Stromal cell of bone marrow (primary cell): ENCODE measurements around the gene PTPRM.
"Not testable (repeated sequence)": the region's sequence is repeated elsewhere in the genome, so short reads cannot be mapped to it uniquely, and the experiment has no call there.

Experiments used
- DNase-seq: peaks from one replicate; pipeline ENCODE4 v3.0.0-alpha.2; 2012; ENCODE audit warnings: low read depth

Gene PTPRM

DNA sequence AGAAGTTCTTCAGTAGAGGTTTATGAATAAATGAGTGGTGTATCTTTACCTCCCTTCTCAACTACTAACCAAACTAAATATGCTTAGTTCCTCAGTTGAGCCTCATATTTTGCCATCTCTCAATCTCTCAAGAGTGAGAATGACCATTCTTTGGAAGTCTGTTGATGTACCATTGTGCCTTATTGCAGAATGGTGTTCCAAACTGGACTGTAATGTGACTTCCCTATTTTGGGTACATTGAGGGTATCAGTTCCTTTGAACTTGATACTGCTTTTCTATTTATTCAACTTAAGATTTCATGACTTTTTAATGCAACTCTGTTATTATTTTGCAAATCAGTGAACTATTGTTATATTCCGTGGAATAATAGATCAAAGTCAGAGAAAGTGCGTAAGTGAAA lies 159.4 kb downstream of the PTPRM start:
- DNase-seq = no peak

DNA sequence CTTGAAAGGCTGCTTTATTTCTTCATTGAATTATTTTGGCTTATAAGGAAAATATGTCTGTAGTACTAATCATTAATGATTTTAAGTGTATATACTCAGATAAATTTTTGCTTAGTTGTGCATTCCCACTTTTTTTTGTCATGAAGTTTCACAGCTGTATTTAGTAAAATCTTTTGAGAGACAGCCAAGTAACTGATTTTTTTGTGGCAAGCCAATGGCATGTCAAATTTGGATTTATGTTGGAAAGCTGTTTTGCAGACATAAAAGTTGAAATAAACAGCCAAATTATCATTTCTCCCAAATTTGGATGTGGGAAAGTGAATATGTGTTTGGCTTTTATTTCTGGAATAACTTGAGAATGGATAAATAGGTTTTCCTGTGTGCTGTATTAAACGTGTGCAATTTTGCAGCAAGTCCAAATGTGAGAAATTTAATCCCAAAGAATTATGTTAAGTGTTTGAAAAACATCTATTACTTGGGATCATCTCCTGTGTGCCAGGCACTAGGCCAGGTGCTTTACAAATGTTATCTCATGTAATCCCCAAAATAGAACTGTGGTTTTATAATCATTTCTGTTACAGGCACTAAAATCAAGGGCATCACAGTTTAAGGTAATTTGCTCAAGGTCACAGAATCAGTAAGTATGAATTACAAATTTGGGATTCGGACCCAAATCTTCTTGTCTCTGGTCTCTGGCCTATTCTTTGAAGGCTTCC lies 160.4 kb downstream of the PTPRM start:
- no peak for DNase-seq

DNA sequence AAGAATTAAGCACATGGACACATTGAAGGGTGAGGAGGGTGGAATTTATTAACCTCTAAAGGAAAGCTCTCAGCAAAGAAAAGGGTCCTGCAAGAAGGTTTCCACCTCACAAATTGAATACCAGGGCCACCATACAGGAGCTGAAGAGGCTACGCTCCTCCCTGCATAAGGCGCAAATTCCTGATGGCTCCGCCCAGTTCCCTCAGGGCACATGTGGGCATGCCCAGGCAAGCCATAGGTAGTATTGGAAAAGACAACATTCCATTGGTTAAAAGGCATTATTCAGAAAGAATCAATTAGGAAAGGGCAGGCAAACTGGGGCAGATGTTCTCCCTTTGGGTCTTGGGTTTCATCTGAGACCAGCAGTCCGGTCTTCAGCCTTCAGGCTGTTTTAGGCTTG lies 161.2 kb downstream of the PTPRM start:
- no peak for DNase-seq

DNA sequence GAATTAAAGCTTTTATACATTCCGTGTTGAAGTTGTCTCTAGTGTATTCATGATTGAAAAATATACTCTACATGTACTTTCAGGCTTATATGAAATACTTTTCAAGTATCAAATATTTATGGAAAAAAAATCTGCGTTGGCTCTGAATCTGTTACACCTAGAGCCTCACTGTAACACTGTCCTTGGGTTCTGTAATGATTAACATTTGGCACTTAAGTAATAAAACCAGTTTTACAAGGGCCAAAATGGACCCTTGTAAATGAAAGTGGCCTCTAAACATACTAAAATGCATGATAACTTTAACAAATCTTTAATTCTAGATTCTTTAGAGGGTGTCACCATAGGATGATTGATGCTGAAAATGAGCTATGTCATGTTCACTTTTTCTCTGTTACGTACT lies 162.8 kb downstream of the PTPRM start:
- no peak for DNase-seq

DNA sequence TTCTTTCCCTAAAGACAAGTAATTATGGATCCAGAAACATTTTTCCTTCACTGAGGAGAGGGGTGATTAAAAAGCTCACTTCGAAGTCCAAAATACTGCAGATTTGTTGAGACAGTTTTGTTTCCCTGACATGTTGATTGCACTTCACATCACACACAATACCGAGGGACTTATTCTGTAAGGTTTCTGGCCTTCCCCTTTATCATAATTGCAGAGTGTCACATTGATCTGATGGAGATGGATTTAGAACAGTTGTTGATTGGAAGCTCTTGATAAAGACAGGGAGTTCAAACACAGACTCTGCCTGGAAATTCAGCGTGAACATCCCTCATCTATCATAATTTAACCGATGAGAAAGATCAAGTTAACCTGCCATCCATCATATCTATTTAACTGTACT lies 163.6 kb downstream of the PTPRM start:
- DNase-seq = no peak

DNA sequence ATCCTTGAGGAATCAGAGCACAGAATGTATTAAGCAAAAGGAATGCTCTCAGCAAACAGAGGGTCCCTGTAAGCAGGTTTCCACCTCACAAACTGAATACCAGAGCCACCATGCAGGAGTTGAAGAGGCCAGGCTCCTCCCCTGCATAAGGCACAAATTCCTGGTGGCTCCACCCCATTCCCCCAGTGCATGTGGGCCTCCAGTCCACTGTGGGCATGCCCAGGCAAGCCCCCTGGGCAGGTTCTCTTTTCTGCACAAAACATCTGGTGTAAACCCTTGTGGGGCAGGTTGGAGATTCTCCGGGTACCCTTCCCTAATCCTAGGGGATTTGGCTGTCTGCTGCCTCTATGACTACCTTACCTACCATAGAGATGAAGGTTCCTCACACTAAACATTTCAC lies 166.5 kb downstream of the PTPRM start:
- DNase-seq = no peak

DNA sequence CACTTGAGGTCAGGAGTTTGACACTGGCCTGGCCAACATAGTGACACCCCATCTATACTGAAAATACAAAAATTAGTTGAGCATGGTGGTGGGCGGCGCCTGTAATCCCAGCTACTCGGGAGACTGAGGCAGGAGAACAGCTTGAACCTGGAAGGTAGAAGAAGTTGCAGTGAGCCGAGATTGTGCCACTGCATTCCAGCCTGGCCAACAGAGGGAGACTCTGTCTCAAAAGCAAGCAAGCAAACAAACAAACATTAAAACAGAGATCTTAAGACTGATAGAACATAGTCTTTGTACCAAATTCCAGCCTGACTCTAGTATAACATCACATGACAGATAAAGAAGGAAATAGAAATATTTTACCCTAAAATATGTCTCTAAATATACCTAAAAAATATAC lies 168.1 kb downstream of the PTPRM start:
- DNase-seq = no peak

DNA sequence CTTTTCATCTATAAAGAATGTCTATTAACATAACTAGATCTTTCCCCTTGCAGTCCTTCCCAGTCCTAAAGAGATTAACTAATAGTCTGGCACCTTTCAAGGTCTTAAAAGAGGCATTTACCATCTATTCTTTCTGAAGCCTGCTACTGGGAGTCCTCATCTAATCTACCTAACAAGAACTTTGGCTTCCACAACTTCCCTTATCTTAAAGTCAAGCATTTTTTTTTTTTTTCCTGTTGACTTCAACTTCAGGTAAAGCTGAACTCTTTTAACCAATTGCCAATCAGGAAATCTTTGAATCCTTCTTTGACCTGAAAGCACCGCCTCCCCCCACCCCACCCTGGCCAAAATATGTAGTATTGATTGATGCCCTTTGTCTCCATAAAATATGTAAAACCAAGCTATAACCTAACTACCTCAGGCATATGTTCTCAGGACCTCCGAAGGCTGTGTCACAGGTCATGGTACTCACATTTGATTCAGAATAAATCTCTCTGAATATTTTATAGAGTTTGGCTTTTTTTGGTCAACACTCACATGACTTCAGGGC lies 168.6 kb downstream of the PTPRM start:
- no peak for DNase-seq

DNA sequence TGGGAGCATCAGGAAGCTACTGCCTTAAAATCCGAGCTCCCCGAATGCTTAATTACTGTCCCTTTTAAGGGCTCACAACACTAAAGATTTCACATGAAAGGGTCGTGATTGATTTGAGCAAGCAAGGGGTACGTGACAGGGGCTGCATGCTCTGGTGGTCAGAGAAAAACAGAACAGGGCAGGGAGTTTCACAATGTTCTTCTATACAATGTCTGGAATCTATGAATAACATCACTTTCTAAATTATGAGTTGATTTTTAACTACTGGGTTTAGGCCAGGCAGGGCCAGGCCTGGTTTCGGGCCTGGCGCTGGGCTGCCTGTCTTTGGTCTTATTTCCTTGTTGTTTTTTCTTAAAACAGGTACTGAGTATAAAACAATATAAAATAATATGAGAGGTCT lies 169.4 kb downstream of the PTPRM start:
- DNase-seq = not testable (repeated sequence)

DNA sequence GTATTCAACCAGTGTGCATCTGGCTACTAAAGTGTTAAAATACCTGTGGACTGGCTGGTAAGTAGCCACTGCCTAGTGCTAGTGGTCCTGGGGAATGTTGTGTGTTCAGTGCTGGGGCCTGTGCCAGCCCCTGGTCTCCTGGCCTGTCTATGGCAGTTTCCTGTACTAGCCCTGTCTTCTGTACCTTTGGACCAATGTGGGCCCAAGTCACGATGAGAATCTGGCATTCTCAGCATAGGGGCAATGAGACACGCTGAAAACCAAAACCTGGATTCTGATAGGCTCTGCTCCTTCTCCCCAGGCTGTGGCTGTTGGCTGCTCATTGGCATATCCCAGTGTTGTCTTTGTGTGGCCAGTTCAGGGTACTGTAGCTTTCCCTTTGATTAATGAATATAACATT lies 170.4 kb downstream of the PTPRM start:
- no peak for DNase-seq

DNA sequence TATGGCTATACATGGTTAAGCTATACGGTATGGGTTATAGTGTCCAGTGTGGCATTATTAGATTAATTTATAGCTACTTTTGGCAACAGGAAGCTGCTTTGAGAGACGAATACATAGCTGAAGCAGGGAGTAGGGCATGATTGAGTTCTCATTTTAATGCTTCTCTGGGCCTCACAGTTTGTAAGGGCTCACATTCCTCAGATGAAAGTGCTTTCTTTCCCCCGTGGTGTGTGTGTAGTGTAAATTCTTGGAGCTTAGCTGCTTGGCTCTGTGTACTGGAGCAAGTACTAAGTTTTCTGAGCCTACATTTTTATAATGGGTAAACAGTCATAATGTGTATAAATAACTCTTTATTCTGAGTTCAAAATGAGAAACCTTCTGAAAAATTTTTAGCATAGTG lies 173.7 kb downstream of the PTPRM start:
- no peak for DNase-seq

DNA sequence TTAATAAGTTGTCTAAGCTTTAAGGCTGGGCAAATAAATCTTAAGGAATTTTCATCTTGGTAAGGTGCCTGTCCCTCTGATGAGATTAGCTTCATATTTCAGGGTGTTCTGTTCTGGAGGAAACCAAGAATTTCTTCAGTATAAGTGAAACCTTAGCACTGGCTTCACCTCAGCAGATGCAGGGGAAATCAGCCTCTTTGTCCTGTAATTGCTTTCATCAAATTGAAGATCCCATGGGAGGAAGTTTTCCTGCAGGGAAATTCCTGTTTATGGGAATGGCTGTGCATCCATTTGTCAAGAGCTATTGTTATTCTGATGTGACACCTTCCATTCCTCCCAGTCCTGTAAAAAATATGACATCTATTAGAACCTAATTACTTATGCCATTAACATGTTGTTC lies 174.5 kb downstream of the PTPRM start:
- no peak for DNase-seq

DNA sequence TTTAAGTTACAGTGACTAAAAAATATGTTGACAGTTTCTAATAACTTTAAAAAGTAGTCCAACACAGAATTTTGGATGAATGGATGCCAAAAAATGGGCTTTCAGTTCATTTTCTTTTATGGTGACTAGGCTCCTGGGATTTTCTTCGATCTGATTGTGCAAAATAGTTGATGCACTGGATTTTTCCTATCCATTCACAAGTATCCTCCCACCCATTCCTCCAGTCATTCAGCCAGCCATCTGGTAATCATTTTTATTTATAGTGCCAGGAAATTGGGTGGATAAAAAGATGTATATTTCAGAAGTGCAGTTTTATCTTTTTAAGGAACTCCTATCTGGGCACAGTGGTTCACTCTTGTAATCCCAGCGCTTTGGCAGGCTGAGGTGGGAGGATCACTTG lies 175.1 kb downstream of the PTPRM start:
- DNase-seq = no peak

DNA sequence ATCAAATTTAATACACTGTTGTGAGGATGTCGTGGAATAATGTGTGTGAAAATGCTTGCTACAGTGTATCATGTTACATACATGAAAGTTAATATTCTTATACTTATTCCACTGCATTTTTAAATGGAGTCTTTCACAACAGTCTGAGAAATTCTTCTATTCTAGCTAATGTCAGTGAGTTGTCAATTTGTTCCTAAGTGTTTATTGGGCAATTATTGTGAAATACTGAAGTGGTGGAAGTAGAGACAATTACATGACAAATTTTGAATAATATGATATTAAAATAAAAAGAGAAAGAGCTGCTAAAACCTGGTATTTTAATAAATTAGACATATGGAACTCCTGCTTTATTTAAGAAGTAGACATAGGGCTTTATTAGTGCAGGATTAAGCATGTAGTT lies 176.1 kb downstream of the PTPRM start:
- DNase-seq = no peak

DNA sequence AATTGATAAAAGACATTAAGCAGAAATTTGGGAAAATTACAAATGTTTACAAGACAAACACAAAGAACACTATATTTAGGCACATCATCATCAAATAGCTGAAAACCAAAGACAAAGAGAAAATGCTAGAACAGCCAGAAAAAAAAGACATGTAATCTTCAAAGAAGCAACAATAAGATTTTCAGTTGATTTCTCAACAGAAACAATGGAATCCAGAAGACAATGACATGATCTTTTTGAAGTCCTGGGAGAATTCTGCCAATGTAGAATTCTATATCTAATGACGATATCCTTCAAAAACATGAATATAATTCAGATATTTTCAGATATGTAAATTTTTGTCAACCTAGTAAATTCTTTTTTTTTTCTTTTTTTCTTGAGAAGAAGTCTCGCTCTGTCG lies 179.0 kb downstream of the PTPRM start:
- no peak for DNase-seq

DNA sequence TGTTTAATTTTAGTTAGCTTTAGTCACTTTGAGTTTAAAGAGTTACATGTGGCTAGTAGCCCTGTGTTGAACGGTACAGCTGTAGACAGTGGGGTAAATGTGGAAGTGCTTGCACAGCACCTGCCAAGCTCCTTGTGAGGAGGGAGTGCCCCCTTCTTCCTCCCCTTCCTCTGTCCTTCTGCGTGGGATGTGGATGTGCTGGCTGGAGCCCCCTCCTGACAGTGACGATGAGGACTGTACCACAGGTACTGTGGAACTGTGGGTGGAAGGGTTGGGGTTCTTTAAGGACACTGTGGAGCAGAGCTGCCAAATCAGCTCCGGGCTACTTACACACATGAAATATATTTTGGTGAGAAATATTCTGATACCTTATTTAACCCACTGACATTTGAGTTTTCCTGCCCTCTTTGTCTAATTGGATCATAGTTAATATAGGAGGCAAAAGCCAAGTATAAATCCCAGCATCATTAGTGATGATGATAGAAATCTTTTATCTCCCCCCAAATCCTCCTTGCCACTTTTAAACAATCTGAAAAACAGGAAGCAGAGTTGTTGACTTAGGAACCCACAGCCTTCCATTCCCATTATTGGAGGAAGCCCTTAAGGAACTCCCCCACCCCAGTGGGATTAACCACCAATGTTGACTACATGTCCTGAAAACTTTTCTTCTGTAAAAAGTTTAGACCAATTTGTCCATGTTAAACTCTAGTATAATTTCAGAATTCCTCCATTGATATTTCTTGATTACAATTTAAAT lies 181.3 kb downstream of the PTPRM start:
- no peak for DNase-seq

DNA sequence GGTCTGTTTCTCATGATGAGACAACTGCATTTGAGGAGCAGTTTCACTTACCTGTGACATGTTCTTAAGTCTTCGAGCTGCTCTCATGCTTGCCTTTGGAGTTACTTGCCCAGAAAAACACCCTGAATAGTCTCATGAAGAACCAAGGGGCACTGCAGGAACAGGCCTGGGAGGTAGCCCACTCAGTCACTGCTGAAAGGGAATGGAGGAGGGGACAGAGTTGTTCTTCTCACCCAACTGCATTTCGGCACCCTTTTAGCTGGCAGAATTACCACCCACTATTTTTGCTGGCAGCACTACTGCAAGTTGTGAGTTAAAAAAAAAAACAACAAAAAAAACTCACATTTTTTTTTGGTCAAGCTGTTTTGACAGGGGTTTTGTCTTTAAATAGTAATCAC lies 181.9 kb downstream of the PTPRM start:
- no peak for DNase-seq

DNA sequence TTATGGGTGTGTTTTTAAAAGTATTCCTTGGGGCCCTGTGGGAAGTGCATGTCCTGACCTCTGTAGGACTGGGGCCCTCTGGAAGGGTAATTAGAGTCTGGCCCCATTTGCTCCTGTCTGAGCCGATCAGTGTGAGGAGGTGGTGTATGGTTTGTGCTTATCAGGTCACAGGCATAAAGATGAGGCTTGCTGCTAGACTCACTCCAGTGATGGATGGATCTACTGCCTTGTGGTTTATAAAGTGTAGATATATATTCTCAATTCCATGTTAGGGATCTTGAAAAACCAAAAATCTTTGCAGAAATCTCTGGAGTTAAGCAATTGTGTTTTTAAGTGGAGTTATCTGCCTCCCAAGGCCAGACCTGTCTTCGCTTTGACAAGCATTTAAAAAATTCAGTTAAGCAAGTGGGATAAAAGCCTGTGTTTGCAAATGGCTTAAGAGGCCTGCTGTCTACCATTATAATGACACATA lies 182.4 kb downstream of the PTPRM start:
- no peak for DNase-seq

DNA sequence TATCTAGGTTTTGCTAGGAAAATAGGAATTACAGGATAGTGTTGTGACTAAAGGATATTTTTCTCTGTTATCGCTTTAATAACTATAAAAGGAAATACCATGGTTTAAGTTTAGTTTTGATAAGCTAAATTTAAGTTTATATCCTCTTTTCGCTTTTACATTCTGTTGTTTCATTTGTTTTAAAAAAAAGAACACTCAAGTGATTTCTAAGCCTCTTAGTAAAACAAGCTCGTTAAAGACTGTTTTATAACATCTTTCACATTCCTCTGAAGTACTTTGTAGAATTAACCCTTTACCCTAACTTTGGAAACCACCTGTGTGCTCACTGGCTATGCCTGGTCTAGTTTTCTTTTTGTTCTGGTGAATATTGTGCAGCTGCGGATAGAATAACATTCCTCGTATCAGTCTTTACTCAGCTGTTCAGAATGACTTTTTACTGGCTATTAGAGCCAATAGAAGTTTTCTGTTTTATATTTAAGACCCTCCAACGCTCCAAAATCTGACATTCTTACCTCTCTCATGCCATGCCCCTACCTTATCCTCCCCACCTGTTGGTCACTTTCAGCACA lies 183.1 kb downstream of the PTPRM start:
- DNase-seq = no peak

DNA sequence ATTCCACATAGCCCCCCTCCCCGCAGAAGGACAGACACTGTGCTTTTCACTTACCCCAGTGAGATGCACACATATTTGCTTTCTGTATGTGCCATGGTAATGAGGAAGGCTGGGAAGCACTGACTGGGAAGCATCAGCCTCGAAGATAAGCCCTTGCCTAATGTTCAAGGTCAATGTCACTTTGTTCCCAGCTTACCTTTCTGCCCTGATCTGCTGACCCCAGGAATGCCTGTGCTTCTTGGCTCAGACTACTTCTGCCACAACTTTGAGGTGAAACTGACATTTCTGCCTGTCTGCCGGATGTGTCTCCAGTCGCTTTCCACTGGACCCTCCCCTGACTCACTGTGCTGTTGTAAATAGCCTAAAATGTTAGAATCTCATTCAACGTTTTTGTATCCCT lies 183.8 kb downstream of the PTPRM start:
- no peak for DNase-seq

DNA sequence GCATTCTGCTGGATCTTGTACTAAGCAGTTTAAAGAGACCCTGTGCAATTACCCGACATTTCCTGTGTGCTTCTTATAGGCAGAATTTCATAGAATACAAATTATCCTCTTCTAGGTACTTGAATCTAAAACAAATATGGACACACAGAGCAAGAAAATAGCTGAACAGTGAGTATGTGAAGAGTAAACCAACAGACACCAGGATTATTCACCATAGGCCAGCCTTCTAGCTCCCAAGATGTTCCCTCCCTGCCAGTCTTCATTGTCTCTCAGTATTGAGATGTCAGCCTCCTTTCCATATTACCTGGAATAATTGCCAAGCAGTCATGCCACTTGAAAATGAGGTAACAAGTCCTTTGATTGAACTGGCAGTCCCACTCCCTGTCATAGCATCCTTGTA lies 187.1 kb downstream of the PTPRM start:
- DNase-seq = no peak

DNA sequence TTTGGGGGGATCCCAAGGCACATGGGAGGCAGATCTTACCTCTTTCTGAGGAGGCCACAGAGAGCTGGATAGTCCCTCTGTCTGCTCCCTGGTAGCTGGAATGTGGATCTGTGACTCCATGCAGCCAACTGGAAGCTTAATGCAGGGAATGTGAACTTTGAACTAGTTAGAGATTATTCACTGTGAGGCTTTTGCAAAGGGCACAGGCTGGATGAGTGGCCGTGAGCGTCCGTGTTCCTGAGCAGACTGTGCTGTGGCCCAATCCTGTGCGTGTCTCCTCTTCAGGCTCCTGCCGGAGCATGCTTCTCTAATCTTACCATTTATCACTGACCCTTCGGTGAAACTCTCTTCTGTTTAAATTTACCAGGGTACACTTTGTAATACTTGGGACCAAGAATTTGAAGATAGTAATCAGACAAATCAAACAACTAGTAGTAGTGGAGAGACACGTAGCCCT lies 187.6 kb downstream of the PTPRM start:
- DNase-seq = no peak
